Fibroblast of skin of right biceps (primary cell): ENCODE results near the gene NDOR1.

Experiments used
- DNase-seq: peaks from one replicate; pipeline ENCODE4 v3.0.0-alpha.2; 2013

NDOR1 gene

GRCh38 chr9:137167747-137168572, 37.5 kb upstream of the NDOR1 start:
- no peak for DNase-seq

DNA sequence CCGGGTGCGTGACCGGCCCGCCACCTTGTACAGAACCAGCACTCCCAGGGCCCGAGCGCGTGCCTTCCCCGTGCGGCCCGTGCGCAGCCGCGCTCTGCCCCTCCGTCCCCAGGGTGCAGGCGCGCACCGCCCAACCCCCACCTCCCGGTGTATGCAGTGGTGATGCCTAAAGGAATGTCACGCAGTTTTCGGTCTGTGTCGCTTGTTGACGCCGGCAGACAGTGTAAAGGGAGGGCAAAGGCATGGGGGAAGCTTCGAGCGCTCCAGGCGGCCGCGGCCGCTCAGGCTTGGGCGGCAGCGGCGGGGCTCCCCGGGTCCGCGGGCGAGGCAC, 37.0 kb upstream of the NDOR1 start:
- no peak for DNase-seq

DNA sequence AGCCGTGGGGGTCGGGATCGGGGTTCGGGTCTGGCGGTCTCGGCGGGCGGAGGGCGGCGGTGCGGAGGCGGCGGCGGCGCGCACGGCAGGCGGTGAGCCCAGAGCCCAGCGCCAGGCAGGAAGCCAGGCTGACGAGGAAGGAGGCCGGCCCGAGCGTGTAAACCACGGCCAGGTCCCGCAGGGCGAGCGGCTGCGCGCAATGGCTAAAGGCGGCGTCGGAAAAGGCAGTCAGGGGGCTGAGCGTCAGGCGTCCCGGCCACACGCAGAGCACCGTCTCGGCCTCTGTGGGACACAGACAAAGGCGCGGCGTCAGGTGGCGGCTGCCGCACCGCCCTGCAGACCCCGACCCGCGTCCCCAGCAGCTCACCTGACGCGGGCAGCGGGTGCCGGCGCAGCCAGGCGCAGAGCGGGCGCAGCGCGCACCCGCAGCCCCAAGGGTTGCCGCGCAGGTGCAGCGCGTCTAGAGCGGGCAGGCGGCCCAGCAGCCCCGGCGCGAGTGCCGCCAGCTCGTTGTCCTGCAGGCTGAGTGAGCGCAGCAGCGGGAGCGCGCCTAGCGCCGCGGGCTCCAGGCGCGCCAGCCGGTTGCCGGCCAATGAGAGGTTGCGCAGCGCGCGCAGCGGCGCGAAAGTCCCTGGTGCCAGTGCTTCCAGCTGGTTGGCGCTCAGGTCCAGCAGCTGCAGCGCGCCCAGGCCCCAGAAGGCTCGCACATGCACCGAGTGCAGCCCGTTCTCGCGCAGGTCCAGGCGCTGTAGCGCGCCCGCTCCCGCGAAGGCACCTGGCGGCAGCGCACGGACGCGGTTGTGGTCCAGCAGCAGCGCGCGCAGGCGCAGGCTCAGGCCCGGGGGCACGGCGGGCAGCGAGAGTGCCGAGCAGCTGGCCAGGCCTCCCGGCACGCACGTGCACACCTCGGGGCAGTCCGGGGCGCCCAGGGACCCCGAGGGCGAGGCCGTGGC, 36.3 kb upstream of the NDOR1 start:
- peak; percentile 17 for DNase-seq

DNA sequence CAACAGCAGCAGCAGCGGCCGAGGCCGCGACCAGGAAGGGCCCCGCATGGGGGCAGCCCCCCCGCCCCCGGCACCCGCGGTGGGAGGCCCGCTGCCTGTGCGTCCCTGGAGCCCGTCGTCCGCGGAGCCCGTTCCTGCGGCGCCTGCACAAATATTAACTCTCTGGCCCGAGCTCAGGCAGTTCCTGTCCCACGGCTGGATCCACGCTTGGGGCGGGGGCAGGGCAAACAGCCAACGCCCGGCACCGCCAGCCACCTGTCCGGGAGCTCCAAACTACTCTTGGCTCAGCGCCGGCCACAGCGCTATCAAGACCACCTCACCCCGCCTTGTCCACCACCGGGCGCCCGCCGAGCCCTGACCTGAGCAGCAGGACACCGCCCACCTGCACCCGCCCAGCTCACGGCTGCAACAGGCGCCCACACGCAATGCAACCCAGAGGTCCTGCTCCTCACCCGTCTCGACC, 35.6 kb upstream of the NDOR1 start, which contains the start of gene LRRC26:
Gene LRRC26 (minus strand): TSS at position 156 of the 463 bp plus-strand sequence. CDS start 108 bp downstream, at position 48.
- DNase-seq = no peak

DNA sequence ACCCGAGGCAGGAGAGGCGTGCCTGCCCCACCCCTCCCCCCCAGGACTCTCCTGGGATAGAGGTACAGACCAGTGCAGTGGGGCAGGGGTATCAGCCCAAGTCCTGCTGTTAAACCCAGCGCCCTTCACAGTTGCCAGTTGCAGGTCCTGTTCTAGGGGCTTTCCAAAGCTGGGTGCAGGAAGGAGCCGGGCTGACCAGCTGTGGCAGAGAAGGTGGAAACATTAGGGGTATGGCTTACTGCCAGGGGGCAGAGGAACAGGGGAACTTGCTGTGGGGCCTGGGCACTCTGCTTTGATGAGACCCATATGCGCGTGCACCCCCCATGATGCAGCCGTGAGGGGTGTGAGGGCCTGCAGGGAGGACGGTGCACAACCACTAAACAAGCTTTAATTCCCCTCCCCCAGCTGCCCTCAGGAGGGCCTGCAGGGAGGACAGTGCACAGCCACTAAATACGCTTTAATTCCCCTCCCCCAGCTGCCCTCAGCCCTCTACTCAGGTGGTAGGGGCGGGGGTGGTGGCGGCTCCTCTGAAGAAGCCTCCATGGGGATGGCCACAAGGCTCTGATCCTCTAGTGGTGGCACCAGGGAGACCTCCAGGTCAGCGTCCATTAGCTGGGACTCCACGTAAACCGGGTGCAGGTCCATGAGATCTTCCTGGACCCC, 34.9 kb upstream of the NDOR1 start:
- DNase-seq = no peak

DNA sequence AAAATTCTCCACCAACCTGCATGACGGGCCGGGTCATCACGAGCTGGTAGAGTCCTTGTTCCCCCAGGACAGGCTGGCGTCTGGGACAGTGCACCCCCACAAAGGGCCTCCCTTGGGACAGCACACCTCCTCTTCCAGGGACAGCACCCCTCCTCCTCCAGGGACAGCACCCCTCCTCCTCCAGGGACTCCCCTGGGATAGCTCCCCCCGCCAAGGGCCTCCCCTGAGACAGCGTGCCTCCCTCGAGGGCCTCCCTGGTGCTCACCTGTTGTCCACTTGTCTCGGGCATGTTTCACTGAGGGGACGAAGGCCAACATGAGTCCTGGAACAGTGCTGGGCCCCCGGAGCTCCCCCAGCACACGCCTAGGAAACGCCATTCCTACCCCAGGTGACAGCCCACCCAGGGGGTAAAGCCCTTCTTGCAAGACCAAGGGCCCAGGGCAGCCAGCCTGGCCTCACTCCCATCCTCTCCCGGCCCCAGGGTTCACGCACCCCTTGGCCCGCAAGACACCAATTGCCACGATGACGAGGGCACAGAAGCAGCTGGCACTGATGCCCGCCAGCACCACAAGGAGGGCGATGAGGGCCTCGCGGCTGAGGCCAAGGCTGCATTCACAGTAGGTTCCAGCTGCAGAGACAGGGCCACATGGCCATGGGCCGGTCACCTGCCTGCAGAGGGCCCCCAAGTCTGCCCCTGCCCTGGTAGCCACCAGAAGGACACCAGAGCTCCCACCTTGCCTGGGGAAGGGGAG, 34.2 kb upstream of the NDOR1 start:
- no peak for DNase-seq

- no peak for DNase-seq
These were observed 32.4 kb upstream of the NDOR1 start for GRCh38 chr9:137172901-137173795.

GRCh38 chr9:137173796-137174664, 31.5 kb upstream of the NDOR1 start:
- DNase-seq = no peak

- DNase-seq = no peak
These were observed 30.7 kb upstream of the NDOR1 start for GRCh38 chr9:137174722-137175293.

GRCh38 chr9:137175345-137175961, 30.0 kb upstream of the NDOR1 start:
- no peak for DNase-seq

GRCh38 chr9:137176302-137177182, 29.0 kb upstream of the NDOR1 start:
- DNase-seq = peak; percentile 22

DNA sequence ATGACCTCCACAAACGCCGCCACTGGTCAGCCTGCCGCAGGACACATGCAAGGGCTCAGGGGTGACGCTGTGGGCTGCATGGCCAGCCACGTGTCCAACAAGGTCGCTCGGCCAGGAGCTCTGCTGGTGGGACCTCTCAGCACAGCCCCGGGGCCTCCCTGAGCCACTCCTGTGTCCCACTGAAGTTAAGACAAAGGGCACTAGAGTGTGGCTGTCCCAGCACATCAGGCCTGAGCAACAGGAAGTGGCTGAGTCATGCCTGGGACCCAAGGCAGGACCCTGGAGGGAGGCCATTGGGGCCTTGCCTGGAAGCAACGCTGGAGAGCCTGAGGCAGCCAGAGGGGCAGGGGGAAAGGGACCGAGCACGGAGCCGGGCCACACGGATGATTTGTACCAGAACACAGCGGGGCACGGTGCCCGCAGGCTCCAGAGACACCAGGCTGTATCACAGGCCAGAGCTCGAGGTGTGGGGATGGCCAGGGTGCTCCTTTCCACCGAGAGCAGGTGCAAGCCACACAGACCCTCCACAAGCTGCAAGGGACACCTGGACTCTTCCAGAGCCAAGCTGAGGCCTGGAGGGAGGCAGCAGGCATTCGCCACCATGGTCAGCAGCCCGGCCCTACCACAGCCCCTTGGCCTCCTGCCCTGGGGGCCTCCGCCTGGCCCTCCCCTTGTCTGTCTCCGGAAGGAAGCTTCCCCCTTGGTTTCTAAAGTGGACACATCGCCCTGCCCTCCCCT, 27.1 kb upstream of the NDOR1 start:
- DNase-seq = no peak

- no peak for DNase-seq
These were observed 26.4 kb upstream of the NDOR1 start for GRCh38 chr9:137178939-137179630.

DNA sequence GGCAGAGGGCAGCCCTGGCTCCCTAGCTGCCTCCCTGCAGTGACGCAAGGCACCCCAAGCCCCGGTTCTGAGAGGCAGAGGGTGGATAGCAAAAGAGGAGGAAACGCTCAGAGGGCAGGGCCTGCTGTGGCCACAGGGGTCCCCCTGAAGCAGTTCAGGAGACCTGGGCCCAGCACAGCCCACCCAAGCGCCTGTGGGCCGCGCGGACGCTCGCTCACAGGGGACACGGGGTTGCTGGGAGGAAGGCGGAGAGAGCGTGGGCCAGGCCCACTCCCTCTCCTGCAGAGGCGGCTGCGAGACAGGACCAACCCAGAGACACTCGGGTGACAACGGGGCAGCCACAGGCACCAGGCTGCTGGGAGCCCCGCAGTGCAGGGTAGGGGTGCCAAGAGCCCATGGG, 25.7 kb upstream of the NDOR1 start:
- DNase-seq = no peak

DNA sequence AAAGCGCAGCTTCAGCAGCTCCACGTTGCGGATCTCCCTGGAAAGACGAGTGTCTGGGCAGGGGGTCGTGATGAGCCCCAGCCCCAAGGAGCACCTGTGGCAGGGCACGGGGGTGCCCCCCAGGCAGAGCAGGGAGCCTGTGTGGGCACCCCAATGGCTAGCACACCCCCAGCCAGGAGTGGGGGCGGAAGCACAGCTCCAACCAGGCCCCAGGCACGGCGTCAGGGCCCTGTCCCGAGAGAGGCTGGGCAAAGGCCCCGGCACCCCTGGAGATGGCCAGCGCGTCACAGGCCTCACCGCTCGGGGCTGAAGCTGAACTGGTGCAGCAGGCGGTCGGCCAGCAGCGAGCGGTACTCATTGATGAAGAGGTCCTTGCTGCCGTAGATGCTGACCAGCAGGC, 25.0 kb upstream of the NDOR1 start:
- no peak for DNase-seq

- no peak for DNase-seq
These were observed 23.8 kb upstream of the NDOR1 start for GRCh38 chr9:137181680-137182079.

GRCh38 chr9:137182836-137183235, 22.7 kb upstream of the NDOR1 start:
- no peak for DNase-seq
